Measurements from ENCODE around the gene SCN1B. TPM values are rescaled to one million over a fixed set of nuclear protein-coding genes. Genes with fewer than 3 reads are reported as not detected.

Gene SCN1B
- total and polyA plus RNA-seq, 12 donors, result 24.5 to 70.5 (median 41.5) TPM

- intact Hi-C loops (cut with DNase I), result loop anchor here in 1 of 10 donors (10.0 kb wide), 1 partner anchor 74 kb away; the partner anchor contains the start of genes FXYD1 and LGI4
- 89 to 91% methylated on average over 29 of the region's 29 CpGs for WGBS, 2 donors
- H3K4me3 ChIP-seq, result no peak overlapping the region
- no peaks in the 10 kb centered on the region for H3K4me1 ChIP-seq
- no peak overlapping the region for H3K27ac ChIP-seq
- peaks cover 0 to 7% (median 0%) of the 10 kb centered on the region in 7 donors for H3K27me3 ChIP-seq
- DNase-seq (no peak), ATAC-seq (peak in 1 of 8 donors; percentile 58)
- no peaks in the 10 kb centered on the region for H3K9me3 ChIP-seq
- TF ChIP-seq CTCF (IDR thresholded peaks at IDR 0.05), result no peak
- H3K36me3 ChIP-seq, result no peaks in the 10 kb centered on the region
Observed at GRCh38 chr19:35060160-35060855, 30.0 kb downstream of the SCN1B start.

DNA sequence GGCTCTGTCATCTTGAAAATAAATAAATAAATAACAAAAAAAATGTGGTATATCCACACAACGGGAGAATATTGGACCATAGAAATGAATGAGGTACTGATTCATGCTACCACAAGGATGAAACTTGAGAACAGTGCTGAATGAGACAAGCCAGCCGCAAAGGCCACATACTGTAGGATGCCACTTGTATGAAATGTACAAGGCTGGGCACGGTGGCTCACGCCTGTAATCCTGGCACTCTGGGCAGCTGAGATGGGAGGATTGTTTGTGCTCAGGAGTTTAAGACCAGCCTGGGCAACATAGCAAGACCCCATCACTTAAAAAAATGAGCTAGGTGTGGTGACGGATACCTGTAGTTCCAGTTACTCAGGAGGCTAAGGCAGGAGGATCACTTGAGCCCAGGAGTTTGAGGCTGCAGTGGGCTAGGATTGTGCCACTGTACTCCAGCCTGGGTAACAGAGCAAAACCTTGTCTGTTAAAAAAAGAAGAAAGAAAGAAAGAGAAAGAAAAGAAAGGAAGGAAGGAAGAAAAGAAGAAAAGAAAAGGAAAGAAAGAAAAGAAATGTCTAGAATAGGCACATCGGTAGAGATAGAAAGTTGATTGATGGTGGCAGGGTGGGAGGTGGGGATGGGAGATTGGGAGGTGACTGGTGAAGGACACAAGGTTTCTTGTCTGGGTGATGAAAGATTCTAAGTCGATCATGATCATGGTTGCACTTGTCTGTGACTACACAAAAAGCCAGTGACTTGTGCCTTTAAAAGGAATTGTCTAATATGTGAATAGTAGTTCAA, 31.5 kb downstream of the SCN1B start:
- no peak for TF ChIP-seq CTCF (IDR thresholded peaks at IDR 0.05)
- WGBS, 2 donors, result 67 to 69% methylated on average over 7 of the region's 7 CpGs
- Histone ChIP-seq H3K27ac (no peak overlapping the region), H3K27me3 (peaks cover 0 to 3% (median 0%) of the 10 kb centered on the region in 7 donors), H3K36me3 (no peaks in the 10 kb centered on the region), H3K9me3 (peaks cover 0 to 3% (median 0%) of the 10 kb centered on the region in 11 donors), H3K4me3 (no peak overlapping the region), H3K4me1 (peaks cover 0 to under 1% (median 0%) of the 10 kb centered on the region in 9 donors)
- ATAC-seq (no peak), DNase-seq (no peak)
- intact Hi-C loops (cut with DNase I), result loop anchor here in 1 of 10 donors (10.0 kb wide), 1 partner anchor 73 kb away; the partner anchor contains the start of genes FXYD1 and LGI4

DNA sequence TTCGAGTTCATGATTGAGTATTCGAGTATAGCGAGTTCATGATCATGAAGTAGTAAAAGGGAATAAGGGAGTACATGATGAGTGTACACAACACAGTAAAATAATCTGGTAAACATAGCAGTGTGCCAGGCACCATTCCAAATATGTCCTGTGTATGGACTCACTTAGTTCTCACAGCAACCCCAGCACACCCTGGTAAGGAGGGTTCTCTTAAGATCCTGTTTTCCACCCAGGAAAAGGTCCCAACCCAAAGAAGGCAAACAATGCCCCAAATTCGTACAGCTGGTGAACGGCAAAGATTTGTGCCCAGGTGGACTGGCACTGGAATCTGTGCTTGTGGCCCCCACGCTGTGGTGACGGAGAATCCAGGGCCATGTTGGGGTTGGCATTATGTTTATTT, 32.7 kb downstream of the SCN1B start:
- Histone ChIP-seq H3K27ac (no peak overlapping the region), H3K4me1 (peaks cover 0 to 7% (median 0%) of the 10 kb centered on the region in 9 donors), H3K9me3 (peaks cover 0 to 3% (median 0%) of the 10 kb centered on the region in 11 donors), H3K36me3 (no peaks in the 10 kb centered on the region), H3K27me3 (no peaks in the 10 kb centered on the region), H3K4me3 (no peak overlapping the region)
- no peak for DNase-seq
- intact Hi-C loops (cut with DNase I), result loop anchor here in 1 of 10 donors (10.0 kb wide), 1 partner anchor 72 kb away; the partner anchor contains the start of genes FXYD1 and LGI4
- TF ChIP-seq CTCF (IDR thresholded peaks at IDR 0.05), result no peak
- no peak for ATAC-seq
- 85 to 89% methylated on average over 7 of the region's 7 CpGs for WGBS, 2 donors
